ENCODE results near the gene HRAS.

DNA sequence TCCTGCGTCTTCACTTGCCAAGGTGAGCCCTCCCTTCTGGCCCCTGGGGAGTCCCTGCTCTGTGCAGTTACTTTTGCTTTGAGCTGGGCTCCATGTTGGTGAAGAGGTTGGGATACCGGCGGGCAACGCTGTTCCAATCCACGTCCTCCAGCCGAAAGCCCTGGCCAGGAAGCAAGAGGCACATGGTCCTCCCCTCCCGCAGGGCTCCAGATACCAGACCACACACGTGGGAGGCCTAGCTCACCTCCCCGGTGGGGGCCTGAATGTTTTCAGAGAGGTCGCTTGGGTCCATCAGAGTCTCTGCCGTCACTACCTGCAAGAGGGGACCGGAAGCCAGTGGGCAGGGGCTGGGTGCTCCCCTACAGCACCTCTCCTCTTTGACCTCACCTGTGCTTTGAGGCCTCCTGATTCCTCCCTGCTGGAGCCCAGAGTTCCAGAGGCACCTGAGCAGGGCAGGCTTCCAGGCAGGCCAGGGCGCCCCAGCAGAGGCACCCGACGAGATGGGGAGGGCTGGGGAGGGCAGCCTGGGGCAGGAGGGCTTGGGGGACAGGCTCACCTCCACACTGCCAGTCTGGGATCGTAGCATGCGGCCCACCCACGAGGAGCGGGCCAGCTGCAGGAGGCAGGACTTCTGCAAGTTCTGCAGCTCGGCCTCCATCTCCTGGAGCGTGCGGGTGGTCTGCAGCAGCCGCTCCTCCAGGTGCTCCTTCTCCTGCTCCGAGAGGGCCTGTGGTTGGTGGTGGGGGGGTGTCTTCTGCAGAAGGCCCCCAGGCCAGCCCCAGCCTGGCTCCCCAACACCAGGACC is 22.2 kb upstream of the HRAS start:
- no peak for TF ChIP-seq POLR2A (IDR thresholded peaks at IDR 0.05)
- TF ChIP-seq POLR2AphosphoS5 (IDR thresholded peaks at IDR 0.05) = no peak
- no peak for TF ChIP-seq CTCF (IDR thresholded peaks at IDR 0.05)
- no peak for TF ChIP-seq EP300 (IDR thresholded peaks at IDR 0.05)

Data from upper lobe of left lung (tissue), 4 donors.